GM19328 (cell line): ENCODE measurements around the gene CYFIP2.
"Not testable (repeated sequence)": the region's sequence is repeated elsewhere in the genome, so short reads cannot be mapped to it uniquely, and the experiment has no call there.

Source experiments
- ATAC-seq: cut with Tn5 transposase; IDR thresholded peaks from one replicate; pipeline ENCODE4 v1.9.1; 2021; ENCODE audit warnings: mild to moderate bottlenecking, moderate library complexity; ENCODE audit not compliant: unreplicated experiment

The CYFIP2 gene

DNA sequence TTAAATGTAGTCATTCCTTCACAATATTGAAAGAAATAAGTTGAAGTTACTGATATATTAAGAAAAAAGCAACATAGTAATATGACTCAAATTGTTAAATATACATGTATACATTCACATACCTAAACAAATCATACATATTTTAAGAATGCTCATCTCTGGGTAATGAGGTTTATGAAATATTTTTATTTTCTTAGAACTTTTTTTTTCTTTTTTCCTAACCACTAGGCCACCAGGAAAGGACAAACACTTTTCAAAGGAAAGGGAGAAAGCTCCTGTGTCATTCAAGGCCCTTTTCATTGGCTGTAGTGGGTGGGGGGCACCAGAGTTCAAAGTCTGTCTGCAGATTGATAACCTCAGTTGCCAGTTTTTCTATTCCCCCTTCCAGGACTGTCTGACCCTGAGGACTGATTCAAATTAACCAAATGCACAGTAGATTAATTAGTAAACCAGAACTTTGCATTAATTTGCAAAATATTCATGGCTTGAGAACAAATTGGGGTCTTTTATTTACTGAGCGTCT, 121.2 kb downstream of the CYFIP2 start:
- no peak for ATAC-seq

DNA sequence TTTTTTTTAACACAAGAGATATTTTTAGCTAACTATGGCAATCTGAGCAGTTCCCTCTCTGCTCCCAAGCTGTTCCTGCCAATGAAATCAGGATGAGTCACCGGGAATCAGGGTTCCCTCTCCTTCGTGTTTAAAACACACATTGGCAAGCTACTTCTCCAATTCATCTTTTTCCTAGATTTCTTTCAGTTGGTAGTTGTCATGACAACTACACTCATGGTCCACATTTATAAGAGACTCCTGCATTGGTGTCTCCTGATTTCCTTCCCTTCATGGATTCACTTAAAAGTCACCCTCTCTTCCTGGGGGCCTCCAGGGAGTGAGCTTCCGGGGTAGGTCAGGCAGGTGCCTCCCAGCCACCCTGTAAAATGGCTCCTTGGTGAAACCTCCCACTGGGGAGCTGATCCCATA, 121.8 kb downstream of the CYFIP2 start:
- ATAC-seq, result no peak

DNA sequence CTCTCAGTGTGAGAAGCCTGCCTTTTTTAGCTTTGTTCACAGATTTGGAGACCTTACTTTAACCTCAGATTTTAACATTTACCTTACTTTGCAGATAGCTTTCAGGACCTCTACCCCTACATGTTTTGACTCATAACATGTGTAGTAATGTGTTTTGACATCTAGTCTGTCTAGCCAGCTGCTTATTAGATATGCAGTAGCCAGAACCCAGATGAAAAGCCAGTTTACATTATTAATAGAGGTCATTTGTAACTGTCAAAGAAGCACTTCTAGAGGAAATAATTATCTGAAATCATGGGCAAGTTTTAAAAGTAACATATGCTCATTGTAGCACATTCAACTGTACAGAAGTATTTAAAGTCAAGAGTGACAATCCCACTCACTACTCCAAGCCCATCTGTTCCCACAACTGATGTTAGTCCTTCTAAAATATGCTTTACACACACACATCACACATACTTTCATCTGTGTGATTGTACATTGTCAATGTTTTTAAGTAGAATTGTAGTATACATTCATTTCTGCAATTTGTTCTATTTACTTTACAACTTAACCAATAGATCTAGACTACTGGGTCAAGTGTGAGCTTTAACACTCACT, 122.3 kb downstream of the CYFIP2 start:
- no peak for ATAC-seq

DNA sequence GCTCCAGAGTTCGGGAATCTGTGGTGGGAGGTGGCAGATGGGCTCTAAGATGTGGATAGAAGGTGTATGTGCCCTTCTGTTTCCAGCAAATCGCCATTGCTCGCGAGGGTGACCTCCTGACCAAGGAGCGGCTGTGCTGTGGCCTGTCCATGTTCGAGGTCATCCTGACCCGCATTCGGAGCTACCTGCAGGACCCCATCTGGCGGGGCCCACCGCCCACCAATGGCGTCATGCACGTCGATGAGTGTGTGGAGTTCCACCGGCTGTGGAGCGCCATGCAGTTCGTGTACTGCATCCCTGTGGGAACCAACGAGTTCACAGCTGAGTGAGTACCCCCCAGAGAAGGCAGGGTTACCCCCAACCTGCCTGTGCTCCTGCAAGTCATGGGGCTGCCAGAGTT, 123.2 kb downstream of the CYFIP2 start:
- no peak for ATAC-seq

DNA sequence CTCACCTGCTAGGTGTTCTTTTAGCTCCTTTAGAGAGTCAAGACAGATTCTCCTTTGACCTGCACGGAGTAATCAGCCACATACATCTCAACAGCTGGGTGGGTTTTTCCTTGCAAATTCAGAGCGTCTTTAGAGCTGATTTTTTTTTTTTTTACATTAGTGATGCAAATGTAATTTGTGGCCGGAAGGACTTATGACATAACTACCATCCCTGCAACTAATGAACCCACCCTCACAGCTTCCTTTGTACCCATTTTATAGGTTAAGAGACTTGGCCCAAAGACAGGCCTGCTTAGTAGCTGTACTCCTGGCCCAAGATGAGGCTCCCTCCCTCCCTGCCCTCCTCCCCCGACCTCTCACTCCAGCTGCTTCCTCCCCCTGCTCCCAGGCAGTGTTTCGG, 124.2 kb downstream of the CYFIP2 start:
- no peak for ATAC-seq

DNA sequence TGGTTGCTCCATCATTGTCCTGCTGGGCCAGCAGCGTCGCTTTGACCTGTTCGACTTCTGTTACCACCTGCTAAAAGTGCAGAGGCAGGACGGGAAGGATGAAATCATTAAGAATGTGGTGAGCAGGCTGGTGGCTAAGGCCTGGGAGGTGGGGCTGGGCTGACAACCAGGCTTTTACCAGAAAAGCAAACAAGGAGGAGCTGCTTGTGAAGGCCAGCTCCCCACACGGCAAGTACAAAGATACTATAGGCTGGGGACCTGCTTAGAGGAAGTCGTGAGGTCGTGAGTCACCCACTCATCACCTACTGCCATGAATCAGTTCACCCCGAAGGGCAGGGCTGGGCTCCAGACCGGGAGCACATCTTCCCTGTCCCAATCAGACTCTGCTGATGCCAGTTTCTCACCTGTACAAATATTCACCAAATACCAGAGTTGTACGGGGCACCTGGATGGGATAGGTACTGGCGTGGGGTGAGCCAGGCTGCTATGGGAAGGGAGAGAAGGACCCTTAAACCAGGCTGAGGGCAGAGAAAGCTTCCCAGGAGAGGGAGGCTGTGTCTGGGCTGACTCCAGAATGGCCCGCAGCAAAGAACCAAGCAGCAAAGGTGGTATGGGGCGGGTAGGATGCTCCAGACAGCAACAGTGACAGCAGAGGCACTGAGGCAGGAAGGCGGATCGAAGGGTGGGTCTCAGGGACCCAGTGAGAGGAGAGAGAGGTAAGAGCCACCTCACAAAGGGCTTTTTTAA, 124.8 kb downstream of the CYFIP2 start:
- no peak for ATAC-seq

DNA sequence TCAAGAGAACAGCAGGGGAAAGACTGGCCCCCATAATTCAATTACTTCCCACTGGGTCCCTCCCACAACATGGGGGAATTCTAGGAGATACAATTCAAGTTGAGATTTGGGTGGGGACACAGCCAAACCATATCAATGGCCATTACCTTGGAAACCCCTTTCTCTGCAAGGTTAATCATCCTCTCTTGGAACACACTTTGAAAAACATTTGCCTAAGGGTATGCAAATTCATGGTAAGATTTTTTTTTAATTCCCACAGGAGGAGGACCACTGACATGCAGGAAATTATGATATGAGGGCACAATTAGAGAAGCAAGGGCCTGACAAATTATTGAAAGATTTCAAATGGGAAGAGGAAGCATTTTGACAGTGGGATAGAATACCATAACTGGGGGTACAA, 132.4 kb downstream of the CYFIP2 start:
- ATAC-seq, result no peak

DNA sequence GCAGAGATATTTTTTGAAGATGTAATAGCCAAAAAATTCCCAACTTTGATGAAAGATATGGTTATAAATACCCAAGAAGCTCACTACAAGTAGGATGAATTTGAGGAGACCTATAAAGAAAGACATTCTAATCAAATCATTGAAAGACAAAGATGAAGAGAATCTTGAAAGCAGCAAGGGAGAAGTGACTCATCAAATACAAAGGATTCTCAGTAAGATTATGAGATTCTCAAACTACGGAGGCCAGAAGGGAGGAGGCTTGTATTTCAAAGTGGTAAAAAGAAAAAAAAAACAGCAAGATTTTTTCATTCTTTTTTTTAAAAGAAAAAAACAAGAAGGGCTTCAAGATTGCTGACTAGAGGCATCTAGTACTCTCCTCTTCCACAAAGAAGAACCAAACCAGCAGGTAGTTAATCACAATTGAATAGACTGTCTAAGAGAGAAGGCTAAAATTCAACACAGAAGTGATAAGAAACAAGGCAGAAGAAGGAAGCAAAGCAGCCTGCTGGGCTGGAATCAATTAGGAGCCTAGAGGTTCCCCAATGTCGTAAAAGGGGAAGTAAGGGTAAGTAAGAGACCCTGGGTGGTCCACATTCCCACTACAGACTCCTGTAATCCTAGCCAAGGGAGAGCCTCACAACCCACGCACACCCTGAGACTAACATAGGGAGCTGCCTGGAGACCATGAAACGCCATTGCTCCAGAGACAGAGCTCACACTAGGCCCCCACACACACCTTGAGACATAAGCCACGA, 135.0 kb downstream of the CYFIP2 start:
- ATAC-seq, result no peak

DNA sequence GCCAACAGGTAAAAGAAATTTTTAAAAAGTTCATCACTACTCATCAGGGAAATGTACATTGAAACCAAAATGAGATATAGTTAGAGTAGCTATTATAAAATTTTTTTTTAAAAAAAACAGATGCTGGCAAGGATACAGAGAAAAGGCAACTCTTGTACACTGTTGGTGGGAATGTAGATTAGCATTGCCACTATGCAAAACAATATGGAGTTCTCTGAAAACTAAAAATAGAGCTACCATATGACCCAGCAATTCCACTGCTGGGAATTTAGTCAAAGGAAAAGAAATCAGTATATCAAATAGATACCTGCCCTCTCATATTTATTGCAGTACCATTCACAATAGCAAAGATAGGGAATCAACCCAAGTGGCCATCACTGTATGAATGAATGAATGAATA, 149.9 kb downstream of the CYFIP2 start:
- ATAC-seq, result no peak

DNA sequence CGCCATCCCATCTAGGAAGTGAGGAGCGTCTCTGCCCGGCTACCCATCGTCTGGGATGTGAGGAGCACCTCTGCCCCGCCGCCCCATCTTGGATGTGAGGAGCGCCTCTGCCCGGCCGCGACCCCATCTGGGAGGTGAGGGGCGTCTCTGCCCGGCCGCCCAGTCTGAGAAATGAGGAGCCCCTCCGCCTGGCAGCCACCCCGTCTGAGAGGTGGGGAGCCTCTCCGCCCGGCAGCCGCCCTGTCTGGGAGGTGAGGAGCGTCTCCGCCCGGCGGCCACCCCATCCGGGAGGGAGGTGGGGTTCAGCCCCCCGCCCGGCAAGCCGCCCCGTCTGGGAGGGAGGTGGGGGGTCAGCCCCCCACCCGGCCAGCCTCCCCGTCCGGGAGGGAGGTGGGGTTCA, 153.6 kb downstream of the CYFIP2 start:
- not testable (repeated sequence) for ATAC-seq

DNA sequence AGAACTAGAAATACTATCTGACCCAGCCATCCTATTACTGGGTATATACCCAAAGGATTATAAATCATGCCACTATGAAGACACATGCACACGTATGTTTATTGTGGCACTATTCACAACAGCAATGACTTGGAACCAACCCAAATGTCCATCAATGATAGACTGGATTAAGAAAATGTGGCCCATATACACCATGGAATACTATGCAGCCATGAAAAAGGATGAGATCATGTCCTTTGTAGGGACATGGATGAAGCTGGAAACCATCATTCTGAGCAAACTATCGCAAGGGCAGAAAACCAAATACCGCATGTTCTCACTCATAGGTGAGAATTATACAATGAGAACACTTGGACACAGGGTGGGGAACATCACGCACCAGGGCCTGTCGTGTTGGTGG, 164.0 kb downstream of the CYFIP2 start:
- ATAC-seq, result not testable (repeated sequence)

DNA sequence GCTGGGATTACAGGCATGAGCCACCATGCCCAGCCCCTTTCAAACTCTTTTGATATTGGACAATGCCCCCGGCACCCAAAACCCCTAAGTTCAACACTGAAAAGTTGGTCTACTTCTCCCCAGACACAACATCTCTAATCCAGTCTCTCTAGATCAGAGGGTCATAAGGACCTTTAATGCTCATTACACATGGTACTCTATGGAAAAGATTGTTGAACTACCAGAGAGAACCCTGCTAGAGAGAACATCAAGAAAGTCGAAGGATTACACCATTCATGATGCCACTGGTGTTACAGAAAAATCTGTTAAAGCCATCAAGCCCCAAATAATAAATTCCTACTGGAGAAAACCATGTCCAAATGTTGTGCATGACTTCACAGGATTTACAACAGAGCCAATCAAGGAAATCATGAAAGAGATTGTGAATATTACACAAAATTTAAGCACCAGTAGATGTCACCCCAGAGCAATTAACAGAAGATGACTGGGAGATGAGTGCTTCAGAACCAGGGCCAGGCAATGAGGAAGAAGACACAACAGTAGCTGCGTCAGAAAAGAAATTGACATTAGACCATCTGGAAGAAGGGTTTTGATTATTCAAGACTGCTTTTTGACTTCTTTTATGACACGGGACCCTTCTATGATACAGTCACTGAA, 165.7 kb downstream of the CYFIP2 start:
- no peak for ATAC-seq

DNA sequence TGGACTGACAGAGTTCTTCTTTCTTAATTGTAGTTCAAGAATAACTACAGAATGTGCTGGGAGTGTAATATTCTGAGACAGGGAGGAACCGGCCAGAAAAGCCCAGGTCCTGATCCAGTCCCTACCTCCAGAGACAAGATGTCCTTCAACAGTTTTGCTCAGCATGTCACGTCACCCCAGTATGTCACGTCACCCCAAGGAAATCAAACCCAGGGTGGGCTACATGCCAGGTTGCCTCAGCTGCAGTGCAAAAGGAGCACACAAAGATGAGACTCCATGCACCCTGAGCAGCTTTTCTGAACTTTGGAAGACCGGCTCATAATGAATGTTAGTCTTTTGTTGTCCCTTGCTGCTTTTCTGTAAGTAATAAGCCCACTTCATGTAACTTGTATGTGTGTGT, 168.2 kb downstream of the CYFIP2 start:
- no peak for ATAC-seq

DNA sequence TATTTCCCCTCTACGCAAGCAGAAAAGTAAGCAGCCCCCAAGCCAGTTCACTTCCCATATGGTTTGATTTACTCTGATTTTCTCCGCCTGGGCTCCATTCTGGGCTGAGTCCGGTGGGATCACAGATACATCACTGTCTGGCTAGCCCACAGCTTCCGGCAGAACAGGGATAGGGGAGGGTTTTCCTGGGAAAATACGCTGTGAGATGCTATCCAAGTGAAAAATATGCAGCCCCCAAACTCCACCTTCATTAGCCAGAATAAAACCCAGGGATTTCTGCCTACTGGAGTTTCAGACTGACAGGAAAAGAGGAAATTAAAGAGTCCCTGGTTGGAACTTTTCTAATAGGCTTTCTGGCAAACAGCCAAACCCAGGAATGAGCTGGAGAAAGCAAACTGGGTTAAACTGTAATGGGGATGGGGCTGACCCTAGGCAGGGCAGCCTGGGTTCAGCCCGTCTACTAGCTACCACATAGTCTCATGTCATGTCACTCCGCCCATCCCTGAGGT, 177.2 kb downstream of the CYFIP2 start:
- no peak for ATAC-seq

DNA sequence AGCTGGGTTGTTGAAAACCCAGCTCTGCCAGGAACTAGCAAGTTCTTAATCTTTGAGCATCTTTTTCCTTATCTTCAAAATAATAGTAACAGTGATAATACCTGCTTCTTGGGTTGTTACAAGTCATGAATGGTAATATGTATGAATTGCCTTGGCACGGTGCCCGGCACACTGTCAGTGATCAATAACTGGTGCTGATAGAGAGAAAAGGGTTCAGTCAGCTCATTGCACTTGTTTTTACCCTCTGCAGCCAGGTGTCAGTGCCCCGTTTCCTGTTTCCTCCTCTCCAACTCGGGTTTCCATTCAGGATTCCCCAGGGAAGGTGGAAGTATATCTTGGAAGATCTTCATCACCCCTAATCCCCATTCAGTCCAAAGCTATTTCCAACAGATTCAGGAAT, 178.3 kb downstream of the CYFIP2 start:
- no peak for ATAC-seq
